GM23248 (cell line): ENCODE data around the gene MIOX.

Source experiments
- EZH2 ChIP-seq: fragments of 200-600 bp; sonication (generic); IDR thresholded peaks from 2 replicates; pipeline ENCODE4 v1.6.1; 2018; ENCODE audit warnings: antibody characterized with exemption, mild to moderate bottlenecking; ENCODE audit not compliant: insufficient read depth, poor library complexity, severe bottlenecking
- EZH2phosphoT487 ChIP-seq: fragments of 200-600 bp; sonication (generic); IDR thresholded peaks from 2 replicates; pipeline ENCODE4 v1.6.1; 2018; ENCODE audit warnings: antibody characterized with exemption, moderate library complexity, mild to moderate bottlenecking, low read depth; ENCODE audit not compliant: insufficient read depth

DNA sequence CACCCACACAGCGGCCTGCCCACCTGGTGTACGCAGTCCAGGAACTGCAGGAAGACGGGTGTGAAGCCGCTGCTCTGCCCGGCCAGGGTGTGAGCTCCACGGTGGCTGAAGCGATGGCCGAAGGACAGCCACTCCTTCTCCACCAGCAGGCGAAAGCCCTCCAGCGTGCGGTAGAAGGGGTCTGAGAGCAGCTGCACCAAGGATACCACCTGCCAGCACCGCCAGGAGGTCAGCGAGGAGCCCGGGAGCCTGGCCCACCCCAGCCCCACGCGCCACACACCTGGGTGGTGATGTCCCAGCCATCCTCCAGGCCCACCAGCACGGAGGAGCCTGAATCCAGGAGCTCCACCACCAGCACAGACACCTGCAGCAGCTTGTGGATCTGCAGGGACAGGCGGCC lies 31.5 kb upstream of the MIOX start:
- TF ChIP-seq EZH2: no peak
- TF ChIP-seq EZH2phosphoT487: no peak
